Kidney (tissue), 14 donors: ENCODE results near the gene SNCAIP. TPM values are rescaled to one million over a fixed set of nuclear protein-coding genes. Genes with fewer than 3 reads are reported as not detected.

Experiments
- DNase-seq, 5 donors: peaks; one replicate each; pipeline ENCODE4 v3.0.0-alpha.2; 2013 to 2020
- FAIRE-seq: peaks from 2 replicates; lab custom pipeline; 2012; peaks lifted over from hg19 to GRCh38; lab: Jason Lieb, UNC
- H3K27ac ChIP-seq, 2 donors: one replicate each; pipeline ENCODE4 v1.7.0; 2013; ENCODE audit warnings: low read depth in 2 of 2, low read length in 2 of 2, inconsistent platforms in 1 of 2
- H3K27me3 ChIP-seq: one replicate; pipeline ENCODE4 v1.7.1; 2013; ENCODE audit warnings: low read length, inconsistent platforms; ENCODE audit not compliant: control insufficient read depth, insufficient read depth
- H3K36me3 ChIP-seq, 3 donors: one replicate each; pipeline versions ENCODE4 v1.7.0 to v1.7.1; 2013; ENCODE audit warnings: low read length in 3 of 3, control low read depth in 1 of 3, inconsistent platforms in 1 of 3; ENCODE audit not compliant: insufficient read depth in 3 of 3, control insufficient read depth in 2 of 3
- H3K4me1 ChIP-seq, 3 donors: one replicate each; pipeline versions ENCODE4 v1.7.0 to v1.7.1; 2013; ENCODE audit warnings: low read length in 3 of 3, inconsistent platforms in 1 of 3, low read depth in 1 of 3; ENCODE audit not compliant: control insufficient read depth in 2 of 3, insufficient read depth in 2 of 3
- H3K4me3 ChIP-seq, 3 donors: one replicate each; pipeline versions ENCODE4 v1.7.0 to v1.8.1; 2013; ENCODE audit warnings: low read length in 3 of 3, control low read depth in 1 of 3, inconsistent platforms in 1 of 3
- H3K9ac ChIP-seq, 3 donors: one replicate each; pipeline versions ENCODE4 v1.7.0 to v1.7.1; 2013; ENCODE audit warnings: low read length in 3 of 3, control low read depth in 1 of 3, inconsistent platforms in 1 of 3
- H3K9me3 ChIP-seq, 3 donors: one replicate each; pipeline versions ENCODE4 v1.7.0 to v1.7.1; 2013; ENCODE audit warnings: low read length in 3 of 3, control low read depth in 1 of 3, inconsistent platforms in 1 of 3; ENCODE audit not compliant: control insufficient read depth in 2 of 3, insufficient read depth in 1 of 3
- intact Hi-C: fragments of 100-400 bp; cut with DNase I; formaldehyde crosslinking; loops from one replicate; pipeline ENCODE4 v1.11.1; 2022
- polyA plus RNA-seq: library from polyadenylated mRNA; stranded (reverse); fragments of 350-450 nt; fragmentation: Illumina TruSeq; extraction: RNeasy Lipid Tissue Mini Kit (QIAGEN cat#74804); gene quantifications from one replicate; pipeline ENCODE4 v1.2.3, GENCODE V29; 2014; ENCODE audit warnings: low read depth, low replicate concordance; ENCODE audit not compliant: insufficient read depth
- total RNA-seq: library from RNA; stranded (reverse); fragmentation: NEBNext Ultra II Directional; extraction: Animal tissue kit (Norgen Biotek cat#: 25700); gene quantifications from one replicate; pipeline ENCODE4 v1.2.1, GENCODE V29; 2021
- TF ChIP-seq, protein P1 (sequence below): IDR thresholded peaks from 3 replicates; pipeline ENCODE4 v1.5.1; 2012; ENCODE audit warnings: mild to moderate bottlenecking, moderate library complexity, borderline replicate concordance; ENCODE audit not compliant: insufficient read depth; ENCODE audit errors: extremely low read depth
- donor health status: control.
- donor health status: control.
- donor health status: control.
- donor health status: control.
- donor health status: control.
- donor health status: DM: yes; HTN: yes; CAD: no.
- donor health status: Normal renal cell carcinoma (clear cell type).

The SNCAIP gene
- total and polyA plus RNA-seq, 2 donors from 2014 or later = 0.82 to 7.8 TPM

GRCh38 chr5:122300374-122300773, 11.7 kb upstream of the SNCAIP start:
- Histone ChIP-seq H3K4me3 (no peak overlapping the region), H3K36me3 (no peaks in the 10 kb centered on the region), H3K9me3 (no peaks in the 10 kb centered on the region), H3K27ac (no peak overlapping the region), H3K4me1 (no peaks in the 10 kb centered on the region), H3K27me3 (no peaks in the 10 kb centered on the region), H3K9ac (no peak overlapping the region)
- FAIRE-seq = no peak
- intact Hi-C loops = no loop called here
- TF ChIP-seq, protein P1, sequence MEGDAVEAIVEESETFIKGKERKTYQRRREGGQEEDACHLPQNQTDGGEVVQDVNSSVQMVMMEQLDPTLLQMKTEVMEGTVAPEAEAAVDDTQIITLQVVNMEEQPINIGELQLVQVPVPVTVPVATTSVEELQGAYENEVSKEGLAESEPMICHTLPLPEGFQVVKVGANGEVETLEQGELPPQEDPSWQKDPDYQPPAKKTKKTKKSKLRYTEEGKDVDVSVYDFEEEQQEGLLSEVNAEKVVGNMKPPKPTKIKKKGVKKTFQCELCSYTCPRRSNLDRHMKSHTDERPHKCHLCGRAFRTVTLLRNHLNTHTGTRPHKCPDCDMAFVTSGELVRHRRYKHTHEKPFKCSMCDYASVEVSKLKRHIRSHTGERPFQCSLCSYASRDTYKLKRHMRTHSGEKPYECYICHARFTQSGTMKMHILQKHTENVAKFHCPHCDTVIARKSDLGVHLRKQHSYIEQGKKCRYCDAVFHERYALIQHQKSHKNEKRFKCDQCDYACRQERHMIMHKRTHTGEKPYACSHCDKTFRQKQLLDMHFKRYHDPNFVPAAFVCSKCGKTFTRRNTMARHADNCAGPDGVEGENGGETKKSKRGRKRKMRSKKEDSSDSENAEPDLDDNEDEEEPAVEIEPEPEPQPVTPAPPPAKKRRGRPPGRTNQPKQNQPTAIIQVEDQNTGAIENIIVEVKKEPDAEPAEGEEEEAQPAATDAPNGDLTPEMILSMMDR = no peak
- no peak for DNase-seq

DNA sequence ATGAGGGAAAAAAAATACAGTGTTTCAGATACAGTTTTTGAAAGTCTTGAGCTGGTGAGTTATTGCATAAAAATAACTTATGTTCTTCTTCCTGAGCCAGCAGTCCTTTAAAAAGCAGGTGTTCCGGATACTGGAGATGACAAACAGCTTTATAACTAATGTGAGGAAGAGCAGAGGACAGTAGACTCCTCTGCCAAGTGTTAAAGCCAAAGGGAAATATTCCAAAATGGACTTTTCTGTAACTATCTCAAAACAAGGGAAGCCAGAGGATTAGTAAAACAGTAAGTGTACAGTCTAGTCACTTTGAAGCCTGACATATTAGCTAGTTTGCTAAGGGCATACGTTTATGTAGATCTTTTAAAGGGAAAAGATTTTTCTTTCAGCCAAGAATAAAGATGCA, 11.0 kb upstream of the SNCAIP start:
- FAIRE-seq = no peak
- intact Hi-C loops = no loop called here
- no peaks in the 10 kb centered on the region for H3K27me3 ChIP-seq

DNA sequence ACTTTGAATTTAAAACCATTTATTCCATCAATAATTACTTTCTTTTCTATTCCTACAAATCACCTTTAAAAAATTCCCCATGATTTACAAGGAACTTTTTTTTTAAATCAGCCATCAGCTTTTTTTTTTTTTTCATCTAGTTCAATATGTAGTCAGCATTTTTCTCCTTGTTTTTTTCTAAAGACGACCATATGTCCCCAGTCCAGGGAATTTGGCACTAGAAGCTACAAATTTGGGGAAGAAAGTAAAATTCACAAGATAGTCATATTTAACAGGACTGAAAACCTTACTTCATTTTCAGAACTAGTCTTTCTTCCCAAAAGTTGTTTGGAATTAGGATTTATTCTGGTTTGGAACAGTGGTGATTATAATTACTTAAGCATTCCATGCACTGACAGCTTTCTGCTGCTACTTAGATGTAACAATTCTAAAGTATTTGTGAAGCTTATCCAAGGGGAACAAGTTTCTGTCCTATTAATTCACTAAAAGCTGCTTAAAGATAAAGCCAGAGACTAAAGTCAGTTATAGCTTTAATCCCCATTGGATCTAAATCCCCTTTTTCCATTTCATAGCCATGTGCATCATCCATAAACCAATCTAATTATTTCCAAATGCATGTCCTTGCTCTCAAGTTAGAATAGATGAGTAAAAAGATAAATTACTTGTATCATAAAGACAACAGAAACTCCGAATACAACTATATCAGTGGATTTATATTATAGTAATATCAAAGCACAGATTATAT, 7.4 kb upstream of the SNCAIP start:
- no peaks in the 10 kb centered on the region for H3K9me3 ChIP-seq
- FAIRE-seq = no peak
- TF ChIP-seq, protein P1 = no peak
- no peak overlapping the region for H3K4me3 ChIP-seq
- no peaks in the 10 kb centered on the region for H3K27me3 ChIP-seq
- DNase-seq = no peak
- no peaks in the 10 kb centered on the region for H3K36me3 ChIP-seq
- no peak overlapping the region for H3K9ac ChIP-seq
- intact Hi-C loops = no loop called here
- H3K4me1 ChIP-seq = no peaks in the 10 kb centered on the region
- no peak overlapping the region for H3K27ac ChIP-seq

More for the DNA sequence above, 11.0 kb upstream of the SNCAIP start:
- no peak overlapping the region for H3K9ac ChIP-seq
- H3K36me3 ChIP-seq = no peaks in the 10 kb centered on the region
- peak in 1 of 5 donors; percentile 37 for DNase-seq
- TF ChIP-seq, protein P1 = no peak
- no peaks in the 10 kb centered on the region for H3K4me1 ChIP-seq
- H3K27ac ChIP-seq = no peak overlapping the region
- H3K9me3 ChIP-seq = no peaks in the 10 kb centered on the region
- no peak overlapping the region for H3K4me3 ChIP-seq
